ENCODE data around the gene PHOX2B. TPM values are rescaled to one million over a fixed set of nuclear protein-coding genes. Genes with fewer than 3 reads are reported as not detected.

Gene PHOX2B
- total RNA-seq, 2 donors from 2014 or later: not detected

- peaks cover 13% of the 10 kb centered on the region for H3K27me3 Mint-ChIP-seq
- no peak for ATAC-seq (replicated peaks)
- H3K9me3 Mint-ChIP-seq: no peaks in the 10 kb centered on the region
- H3K36me3 Mint-ChIP-seq (ENCODE audit: low read depth): no peaks in the 10 kb centered on the region
- no peaks in the 10 kb centered on the region for H3K4me1 Mint-ChIP-seq
- H3K27ac Mint-ChIP-seq: no peak overlapping the region
- H3K4me3 Mint-ChIP-seq: no peak overlapping the region
Measured at GRCh38 chr4:41709844-41710481, 38.6 kb downstream of the PHOX2B start.

- Mint-ChIP-seq H3K27me3 (peaks cover 23% of the 10 kb centered on the region), H3K9me3 (no peaks in the 10 kb centered on the region)
Measured at GRCh38 chr4:41703785-41704184, 44.7 kb downstream of the PHOX2B start.

GRCh38 chr4:41702770-41703169, 45.8 kb downstream of the PHOX2B start:
- no peak for ATAC-seq (replicated peaks)
- Mint-ChIP-seq H3K27me3 (peaks cover 25% of the 10 kb centered on the region), H3K27ac (no peak overlapping the region), H3K4me3 (no peak overlapping the region), H3K4me1 (no peaks in the 10 kb centered on the region), H3K36me3 (ENCODE audit: low read depth) (no peaks in the 10 kb centered on the region), H3K9me3 (no peaks in the 10 kb centered on the region)

More at GRCh38 chr4:41703785-41704184, 44.7 kb downstream of the PHOX2B start:
- H3K4me1 Mint-ChIP-seq: no peaks in the 10 kb centered on the region
- H3K4me3 Mint-ChIP-seq: no peak overlapping the region
- H3K27ac Mint-ChIP-seq: no peak overlapping the region
- H3K36me3 Mint-ChIP-seq (ENCODE audit: low read depth): no peaks in the 10 kb centered on the region
- no peak for ATAC-seq (replicated peaks)

GRCh38 chr4:41701983-41702382, 46.5 kb downstream of the PHOX2B start:
- no peak for ATAC-seq (replicated peaks)
- Mint-ChIP-seq H3K27me3 (peaks cover 27% of the 10 kb centered on the region), H3K4me3 (no peak overlapping the region), H3K27ac (no peak overlapping the region), H3K36me3 (ENCODE audit: low read depth) (no peaks in the 10 kb centered on the region), H3K9me3 (no peaks in the 10 kb centered on the region), H3K4me1 (no peaks in the 10 kb centered on the region)

- no peak overlapping the region for H3K4me3 Mint-ChIP-seq
- H3K9me3 Mint-ChIP-seq: no peaks in the 10 kb centered on the region
- no peak for ATAC-seq (replicated peaks)
- peaks cover 12% of the 10 kb centered on the region for H3K27me3 Mint-ChIP-seq
- H3K27ac Mint-ChIP-seq: no peak overlapping the region
- H3K36me3 Mint-ChIP-seq (ENCODE audit: low read depth): no peaks in the 10 kb centered on the region
- H3K4me1 Mint-ChIP-seq: no peaks in the 10 kb centered on the region
Measured at GRCh38 chr4:41696763-41697162, 51.8 kb downstream of the PHOX2B start.

GRCh38 chr4:41696131-41696530, 52.4 kb downstream of the PHOX2B start:
- Mint-ChIP-seq H3K27me3 (peaks cover 12% of the 10 kb centered on the region), H3K4me1 (no peaks in the 10 kb centered on the region), H3K27ac (no peak overlapping the region), H3K9me3 (no peaks in the 10 kb centered on the region), H3K4me3 (no peak overlapping the region), H3K36me3 (ENCODE audit: low read depth) (no peaks in the 10 kb centered on the region)
- ATAC-seq (replicated peaks): no peak

Other genes with a start within 250 kb of the PHOX2B start
- not detected for gene LIMCH1, start 210.6 kb downstream of the PHOX2B start, total RNA-seq
- gene TMEM33, start 186.7 kb upstream of the PHOX2B start, total RNA-seq: 10 to 100 TPM; 25.6 to 68.8 TPM
- under 1 TPM; 0.32 to 0.73 TPM for gene DCAF4L1, start 233.0 kb upstream of the PHOX2B start, total RNA-seq
- gene SLC30A9, start 241.8 kb upstream of the PHOX2B start, total RNA-seq: 10 to 100 TPM; 45.6 to 45.7 TPM

Data from activated T-helper 17 cell treated with anti-CD3 and anti-CD28 coated beads, Interleukin-2, amount 50 U/mL, for 72 hours (primary cell).